ENCODE data around the gene TNRC6C.

TNRC6C gene

GRCh38 chr17:78001612-78002011, 43.1 kb downstream of the TNRC6C start:
- H3K27me3 ChIP-seq (ENCODE audit: insufficient read depth, low read length, poor library complexity): no peaks in the 10 kb centered on the region
- no peak for DNase-seq
- H3K9ac ChIP-seq (ENCODE audit: low read depth, low read length): no peak overlapping the region
- no peak overlapping the region for H3K4me3 ChIP-seq (ENCODE audit: low read depth in 1 of 2, low read length in 2 of 2)
- no peaks in the 10 kb centered on the region for H3K9me3 ChIP-seq (ENCODE audit: insufficient read depth, low read length, severe bottlenecking)
- peaks cover 67% of the 10 kb centered on the region for H3K79me2 ChIP-seq (ENCODE audit: insufficient read depth, low read length)
- H3K27ac ChIP-seq (ENCODE audit: low read length): no peak overlapping the region
- peaks cover 32% of the 10 kb centered on the region for H3K36me3 ChIP-seq (ENCODE audit: insufficient read depth, low read length)
- TF ChIP-seq CTCF (IDR thresholded peaks at IDR 0.05; ENCODE audit: borderline replicate concordance, extremely low read depth, low read length, poor library complexity, severe bottlenecking) (no peak), EZH2 (IDR thresholded peaks at IDR 0.05; ENCODE audit: borderline replicate concordance, low read depth, low read length, severe bottlenecking) (no peak)
- H2AFZ ChIP-seq (ENCODE audit: low read depth, low read length): no peak overlapping the region
- peaks cover 46% of the 10 kb centered on the region for H4K20me1 ChIP-seq (ENCODE audit: insufficient read depth, low read length)
- ATAC-seq (ENCODE audit: insufficient read depth, low read depth): no peak
- H3K4me1 ChIP-seq (ENCODE audit: insufficient read depth, low read length): no peaks in the 10 kb centered on the region
- H3K4me2 ChIP-seq (ENCODE audit: insufficient read depth, low read length): no peak overlapping the region

GRCh38 chr17:78002166-78002565, 43.7 kb downstream of the TNRC6C start:
- DNase-seq (no peak), ATAC-seq (ENCODE audit: insufficient read depth, low read depth) (no peak)
- no peak overlapping the region for H3K9ac ChIP-seq (ENCODE audit: low read depth, low read length)
- no peak overlapping the region for H3K27ac ChIP-seq (ENCODE audit: low read length)
- peaks cover 62% of the 10 kb centered on the region for H3K79me2 ChIP-seq (ENCODE audit: insufficient read depth, low read length)
- peaks cover 37% of the 10 kb centered on the region for H3K36me3 ChIP-seq (ENCODE audit: insufficient read depth, low read length)
- no peak overlapping the region for H2AFZ ChIP-seq (ENCODE audit: low read depth, low read length)
- H3K27me3 ChIP-seq (ENCODE audit: insufficient read depth, low read length, poor library complexity): no peaks in the 10 kb centered on the region
- H3K4me1 ChIP-seq (ENCODE audit: insufficient read depth, low read length): no peaks in the 10 kb centered on the region
- no peak overlapping the region for H3K4me2 ChIP-seq (ENCODE audit: insufficient read depth, low read length)
- H3K9me3 ChIP-seq (ENCODE audit: insufficient read depth, low read length, severe bottlenecking): no peaks in the 10 kb centered on the region
- H4K20me1 ChIP-seq (ENCODE audit: insufficient read depth, low read length): peaks cover 42% of the 10 kb centered on the region
- TF ChIP-seq CTCF (IDR thresholded peaks at IDR 0.05; ENCODE audit: borderline replicate concordance, extremely low read depth, low read length, poor library complexity, severe bottlenecking) (no peak), EZH2 (IDR thresholded peaks at IDR 0.05; ENCODE audit: borderline replicate concordance, low read depth, low read length, severe bottlenecking) (no peak)
- no peak overlapping the region for H3K4me3 ChIP-seq (ENCODE audit: low read depth in 1 of 2, low read length in 2 of 2)

- Histone ChIP-seq H3K4me3 (ENCODE audit: low read depth in 1 of 2, low read length in 2 of 2) (no peak overlapping the region), H3K4me2 (ENCODE audit: insufficient read depth, low read length) (no peak overlapping the region), H3K9me3 (ENCODE audit: insufficient read depth, low read length, severe bottlenecking) (no peaks in the 10 kb centered on the region), H4K20me1 (ENCODE audit: insufficient read depth, low read length) (peaks cover 30% of the 10 kb centered on the region; the same call in 1 of the 2 replicates), H3K27me3 (ENCODE audit: insufficient read depth, low read length, poor library complexity) (no peaks in the 10 kb centered on the region), H3K9ac (ENCODE audit: low read depth, low read length) (no peak overlapping the region), H2AFZ (ENCODE audit: low read depth, low read length) (no peak overlapping the region), H3K4me1 (ENCODE audit: insufficient read depth, low read length) (no peaks in the 10 kb centered on the region), H3K36me3 (ENCODE audit: insufficient read depth, low read length) (peaks cover 48% of the 10 kb centered on the region), H3K79me2 (ENCODE audit: insufficient read depth, low read length) (peaks cover 30% of the 10 kb centered on the region), H3K27ac (ENCODE audit: low read length) (no peak overlapping the region)
- TF ChIP-seq CTCF (IDR thresholded peaks at IDR 0.05; ENCODE audit: borderline replicate concordance, extremely low read depth, low read length, poor library complexity, severe bottlenecking) (no peak), EZH2 (IDR thresholded peaks at IDR 0.05; ENCODE audit: borderline replicate concordance, low read depth, low read length, severe bottlenecking) (no peak)
- ATAC-seq (ENCODE audit: insufficient read depth, low read depth): no peak
- DNase-seq: no peak
These were observed 47.1 kb downstream of the TNRC6C start for GRCh38 chr17:78005452-78006171.
